SK-N-MC (cell line): ENCODE data around the gene ECSIT.

Source experiments
- DNase-seq: peaks from one replicate; pipeline ENCODE4 v3.0.0-alpha.2; 2011; ENCODE audit warnings: low read depth, low spot score
- H3K27ac ChIP-seq: fragments of 200-600 bp; sonication (generic); 2 replicates; pipeline ENCODE4 v1.5.1; 2016; ENCODE audit warnings: mixed run types
- H3K36me3 ChIP-seq: fragments of 200-600 bp; sonication (generic); 2 replicates; pipeline ENCODE4 v1.6.1; 2017; ENCODE audit warnings: antibody characterized with exemption, low read length, mixed read lengths; ENCODE audit not compliant: insufficient read depth
- H3K4me3 ChIP-seq: fragments of 200-600 bp; sonication (generic); 2 replicates; pipeline ENCODE4 v1.5.1; 2016
- H3K9ac ChIP-seq: fragments of 200-600 bp; sonication (generic); 2 replicates; pipeline ENCODE4 v1.8.0; 2017; ENCODE audit warnings: mixed run types, mixed read lengths; ENCODE audit not compliant: insufficient read length
- H3K9me3 ChIP-seq: fragments of 200-600 bp; sonication (generic); 2 replicates; pipeline ENCODE4 v1.6.1; 2017; ENCODE audit warnings: low read depth, mild to moderate bottlenecking, antibody characterized with exemption, low read length, moderate library complexity, mixed read lengths
- EZH2 ChIP-seq: fragments of 200-600 bp; sonication (generic); IDR thresholded peaks from one replicate; pipeline ENCODE4 v1.6.1; 2017; ENCODE audit warnings: antibody characterized with exemption
- FOXP2 ChIP-seq: optimal IDR thresholded peaks from 2 replicates; pipeline ENCODE3; 2011; ENCODE audit warnings: mild to moderate bottlenecking, moderate library complexity; ENCODE audit not compliant: insufficient read depth; ENCODE audit errors: extremely low read length, control extremely low read depth
- POLR2AphosphoS5 ChIP-seq: IDR thresholded peaks from 2 replicates; pipeline ENCODE4 v1.6.1; 2012; ENCODE audit warnings: mild to moderate bottlenecking, low read depth, low read length, borderline replicate concordance

ECSIT gene

DNA sequence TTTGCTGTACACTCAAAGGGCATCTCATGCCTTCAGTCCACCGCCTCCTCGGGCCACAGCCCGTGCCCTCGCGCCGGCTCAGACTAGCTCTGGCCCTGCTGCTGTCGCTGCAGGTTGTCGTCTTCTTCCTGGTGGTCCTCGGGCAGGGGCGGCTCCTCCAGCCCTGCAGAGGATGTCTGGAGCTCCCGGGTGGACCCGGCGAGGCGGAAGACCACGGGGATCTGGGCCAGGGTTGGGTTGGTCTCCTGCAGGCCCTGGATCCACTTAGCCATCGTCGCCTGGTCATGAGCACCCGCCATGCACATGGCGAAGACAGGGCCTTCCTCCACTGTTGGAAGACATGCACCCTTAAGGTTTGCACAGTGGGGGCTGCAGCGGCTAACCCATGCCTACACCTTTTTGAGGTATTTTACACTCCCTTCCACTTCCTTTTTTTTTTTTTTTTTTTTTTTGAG is 22.8 kb downstream of the ECSIT start:
- no peak for DNase-seq
- no peaks in the 10 kb centered on the region; the same call in 1 of the 2 replicates for H3K36me3 ChIP-seq
- H3K27ac ChIP-seq, result peak overlapping the region; percentile 68

DNA sequence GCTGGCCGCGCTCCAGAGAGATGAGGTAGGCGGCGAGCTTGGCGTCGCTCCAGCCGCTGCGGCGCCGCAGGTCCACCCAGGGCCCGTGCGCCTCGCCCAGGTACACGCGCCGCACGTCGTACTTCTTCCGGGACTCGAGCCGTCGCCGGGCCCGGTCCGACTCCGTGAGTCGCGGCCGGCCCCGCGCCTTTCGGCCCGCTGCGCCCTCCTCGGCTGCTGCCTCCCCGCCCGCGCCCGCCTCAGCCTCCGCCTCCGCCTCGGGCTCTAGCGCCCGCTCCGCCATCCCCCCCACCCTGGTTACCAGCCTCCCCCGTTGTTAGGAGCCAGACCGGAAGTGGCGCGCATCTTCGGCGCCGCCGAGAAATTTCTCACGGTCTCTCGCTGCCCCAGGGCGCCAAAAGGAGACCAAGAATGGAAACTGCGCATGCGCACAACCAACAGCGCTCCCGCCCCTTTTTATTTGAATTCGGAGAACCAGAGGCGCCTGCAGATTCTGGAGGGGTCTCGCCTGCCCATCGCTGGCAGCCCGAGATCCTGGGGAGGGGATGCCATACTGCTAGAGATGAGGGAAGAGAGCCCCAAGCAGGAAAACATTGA is 23.3 kb downstream of the ECSIT start, which contains the start of gene ZNF653:
Gene ZNF653 (minus strand): TSS at position 336 of the 597 bp plus-strand sequence. CDS start 53 bp downstream, at position 283.
- H3K36me3 ChIP-seq, result no peaks in the 10 kb centered on the region
- H3K4me3 ChIP-seq, result peak within 1 kb of the TSS; percentile 93
- peak within 1 kb of the TSS; percentile 84 for H3K27ac ChIP-seq
- TF ChIP-seq POLR2AphosphoS5, result peak; percentile 70
- TF ChIP-seq EZH2, result no peak
- peak; percentile 81 for DNase-seq
- peak within 1 kb of the TSS; percentile 81 for H3K9ac ChIP-seq
- no peaks in the 10 kb centered on the region for H3K9me3 ChIP-seq

More for the DNA sequence above, 22.8 kb downstream of the ECSIT start:
- Histone ChIP-seq H3K4me3 (peak overlapping the region; percentile 93), H3K9me3 (no peaks in the 10 kb centered on the region), H3K9ac (peak overlapping the region; percentile 47)
- TF ChIP-seq EZH2, result no peak
- no peak for TF ChIP-seq POLR2AphosphoS5
- TF ChIP-seq FOXP2, result no peak

DNA sequence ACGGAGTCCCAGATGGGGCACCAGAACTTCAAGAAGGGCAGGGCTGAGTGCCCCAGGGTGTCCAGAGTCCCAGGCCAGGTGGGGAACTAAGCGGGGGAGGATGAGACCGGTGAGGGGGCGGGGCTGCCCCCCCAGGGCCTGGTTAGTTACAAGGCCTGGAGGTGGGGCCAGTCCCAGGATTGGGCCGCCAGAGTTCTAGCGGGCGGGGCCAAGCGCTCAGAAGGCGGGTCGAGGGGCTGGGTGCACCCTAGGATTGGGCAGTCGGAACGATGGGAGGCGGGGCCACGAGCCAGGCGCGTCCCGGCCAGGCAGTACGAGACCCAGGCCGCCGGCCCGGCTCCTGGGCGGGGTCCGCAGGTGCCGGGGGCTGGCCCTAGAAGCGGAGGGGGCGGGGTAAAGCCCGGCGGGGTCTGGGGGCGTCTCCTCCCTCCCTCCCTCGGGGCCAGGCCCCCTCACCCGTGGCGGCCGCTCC is 23.9 kb downstream of the ECSIT start:
- Histone ChIP-seq H3K27ac (peak overlapping the region; percentile 84), H3K9ac (peak overlapping the region; percentile 81), H3K9me3 (no peaks in the 10 kb centered on the region), H3K36me3 (no peaks in the 10 kb centered on the region), H3K4me3 (peak overlapping the region; percentile 93)
- DNase-seq, result peak; percentile 50
- no peak; the same call in 1 of the 2 replicates for TF ChIP-seq POLR2AphosphoS5
- no peak for TF ChIP-seq FOXP2
- TF ChIP-seq EZH2, result no peak

DNA sequence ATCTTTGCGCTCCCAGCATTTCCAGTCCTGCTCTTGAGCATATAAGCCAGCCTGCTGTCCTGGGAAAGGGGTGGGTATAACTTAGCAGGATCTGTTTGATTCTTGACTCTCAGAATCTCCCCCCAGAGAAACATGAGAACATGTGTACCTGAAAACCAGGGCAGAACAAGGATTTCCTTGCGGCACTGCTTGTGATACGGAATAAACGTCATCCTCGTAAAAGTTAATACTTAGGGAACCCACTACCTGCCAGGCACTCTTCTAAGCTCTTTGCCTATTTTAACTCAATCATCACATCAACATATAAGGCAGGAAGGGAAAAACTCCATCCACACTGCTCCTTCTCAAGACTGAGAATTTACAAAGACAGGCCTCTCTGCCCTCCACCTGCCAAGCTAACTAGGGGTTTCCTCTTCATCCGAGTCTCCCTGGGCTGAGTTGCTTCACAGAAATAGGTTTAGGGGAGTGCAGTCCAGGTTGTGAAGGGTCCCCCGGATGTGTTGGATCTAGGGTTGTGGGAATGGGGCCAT is 24.4 kb downstream of the ECSIT start:
- H3K9ac ChIP-seq, result no peak overlapping the region
- no peaks in the 10 kb centered on the region for H3K36me3 ChIP-seq
- peak overlapping the region; percentile 69 for H3K27ac ChIP-seq
- peak overlapping the region; percentile 93 for H3K4me3 ChIP-seq
- no peaks in the 10 kb centered on the region for H3K9me3 ChIP-seq
- no peak for TF ChIP-seq POLR2AphosphoS5
- TF ChIP-seq FOXP2, result no peak
- TF ChIP-seq EZH2, result no peak
- DNase-seq, result no peak

DNA sequence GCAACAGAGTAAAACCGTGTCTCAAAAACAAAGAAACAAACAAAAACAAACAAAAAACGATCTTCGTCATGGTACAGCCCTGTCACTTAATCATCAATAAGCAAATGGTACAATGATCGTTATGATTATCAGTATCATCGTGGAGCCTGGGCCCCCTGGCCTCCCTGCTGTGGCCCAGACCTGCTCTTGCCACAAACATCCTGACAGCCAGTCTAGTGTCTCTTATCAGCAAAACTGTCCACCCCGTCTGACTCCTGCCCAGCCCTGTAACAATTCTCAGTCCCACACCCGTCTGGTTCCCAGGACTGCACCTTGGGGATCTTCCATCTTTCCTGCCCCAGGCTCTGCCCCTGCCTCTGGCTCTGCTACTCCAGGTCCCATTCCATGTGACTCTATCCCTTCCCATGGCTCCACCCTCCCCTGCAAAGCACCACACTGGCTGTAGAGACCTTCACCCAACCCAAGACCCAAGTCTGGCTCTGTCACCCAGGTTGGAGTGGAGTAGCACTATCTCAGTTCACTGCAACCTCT is 29.0 kb downstream of the ECSIT start:
- H3K36me3 ChIP-seq, result no peaks in the 10 kb centered on the region
- H3K9me3 ChIP-seq, result no peaks in the 10 kb centered on the region
- no peak overlapping the region for H3K9ac ChIP-seq

DNA sequence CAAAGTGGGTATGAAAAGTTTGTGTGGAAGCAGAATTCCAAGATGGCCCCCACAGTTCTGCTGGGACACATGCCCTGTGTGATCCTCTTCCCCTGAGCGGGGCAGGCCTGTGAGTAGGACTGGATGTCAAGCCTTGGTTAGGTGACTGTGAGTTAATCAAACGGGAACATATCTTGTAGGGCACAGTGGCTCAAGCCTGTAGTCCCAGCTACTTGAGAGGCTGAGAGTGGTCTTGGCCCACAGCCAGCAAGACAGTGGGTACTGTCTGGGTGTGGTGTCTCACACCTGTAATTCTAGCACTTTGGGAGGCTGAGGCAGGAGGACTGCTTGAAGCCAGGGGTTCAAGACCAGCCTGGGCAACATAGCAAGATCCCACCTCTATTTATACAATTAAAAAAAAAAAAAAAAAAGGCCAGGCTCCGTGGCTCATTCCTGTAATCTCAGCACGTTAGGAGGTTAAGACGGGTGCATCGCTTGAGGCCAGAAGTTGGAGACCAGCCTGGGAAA is 29.7 kb downstream of the ECSIT start:
- no peak for DNase-seq
- H3K9me3 ChIP-seq, result no peaks in the 10 kb centered on the region
- no peaks in the 10 kb centered on the region for H3K36me3 ChIP-seq
- H3K9ac ChIP-seq, result no peak overlapping the region
- no peak overlapping the region for H3K4me3 ChIP-seq
- H3K27ac ChIP-seq, result no peak overlapping the region
- no peak for TF ChIP-seq EZH2
- no peak for TF ChIP-seq FOXP2
- TF ChIP-seq POLR2AphosphoS5, result no peak

More for the DNA sequence above, 29.0 kb downstream of the ECSIT start:
- DNase-seq, result no peak
- Histone ChIP-seq H3K27ac (no peak overlapping the region), H3K4me3 (no peak overlapping the region)
- no peak for TF ChIP-seq EZH2

DNA sequence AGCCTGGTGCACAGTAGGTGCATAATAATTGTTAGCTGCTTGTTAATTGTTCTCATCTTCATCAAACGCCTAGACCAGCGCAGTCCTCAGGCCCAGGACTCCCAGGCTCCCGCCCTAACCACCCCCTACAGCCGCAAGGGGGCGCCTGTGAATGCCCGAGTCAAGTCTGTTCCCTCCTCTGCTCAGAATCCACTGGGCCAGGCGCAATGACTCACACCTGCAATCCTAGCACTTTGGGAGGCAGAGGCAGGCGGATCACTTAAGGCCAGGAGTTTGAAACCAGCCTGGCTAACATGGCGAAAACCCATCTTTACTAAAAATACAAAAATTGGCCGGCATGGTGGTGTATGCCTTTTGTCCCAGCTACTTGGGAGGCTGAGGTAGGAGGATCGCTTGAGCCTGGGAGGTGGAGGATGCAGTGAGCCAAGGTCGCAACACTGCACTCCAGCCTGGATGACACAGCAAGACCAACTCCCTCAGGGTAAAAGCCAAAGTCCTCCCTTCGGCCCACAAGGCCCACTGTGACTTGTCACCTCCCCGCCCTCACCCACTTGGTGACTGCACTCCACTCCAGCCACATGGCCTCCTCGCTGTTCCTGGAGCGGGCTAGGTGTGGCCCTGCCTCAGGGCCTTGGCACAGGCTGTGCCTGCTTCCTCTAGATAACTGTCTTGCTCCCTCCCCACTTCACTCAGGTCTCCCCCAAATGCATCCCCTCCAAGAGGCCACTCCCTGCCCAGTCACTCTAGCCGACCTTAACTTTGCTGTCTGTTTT is 32.4 kb downstream of the ECSIT start:
- no peak for DNase-seq
- Histone ChIP-seq H3K4me3 (no peak overlapping the region), H3K9ac (no peak overlapping the region), H3K36me3 (no peaks in the 10 kb centered on the region), H3K27ac (no peak overlapping the region), H3K9me3 (no peaks in the 10 kb centered on the region)
- TF ChIP-seq FOXP2 (no peak), EZH2 (no peak), POLR2AphosphoS5 (no peak)

DNA sequence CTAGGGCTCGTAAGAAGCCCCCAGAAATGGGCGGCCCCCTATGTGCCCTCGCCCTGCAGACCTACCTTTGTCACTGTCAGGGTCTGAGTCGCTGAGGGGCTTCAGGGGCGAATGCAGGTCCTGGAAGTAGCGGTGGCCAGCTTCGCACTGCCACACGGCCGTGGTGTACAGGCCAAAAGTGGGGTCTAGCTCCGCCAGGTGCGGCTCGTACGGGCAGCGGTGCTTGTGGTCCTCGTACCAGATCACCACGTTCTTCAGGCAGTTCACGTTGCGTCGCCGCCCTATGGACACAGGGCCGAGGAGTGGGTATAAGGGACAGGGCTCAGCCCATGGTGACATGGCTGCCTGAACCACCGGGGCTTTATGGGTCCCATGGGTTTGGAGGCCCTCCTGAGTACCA is 33.0 kb downstream of the ECSIT start:
- no peak for DNase-seq
- Histone ChIP-seq H3K27ac (no peak overlapping the region), H3K4me3 (no peak overlapping the region), H3K9ac (no peak overlapping the region), H3K9me3 (no peaks in the 10 kb centered on the region), H3K36me3 (no peaks in the 10 kb centered on the region)
- TF ChIP-seq EZH2, result no peak
- no peak for TF ChIP-seq FOXP2
